Gastrocnemius medialis (tissue), 4 donors: ENCODE data around the gene PCDH10.

ENCODE experiments used
- POLR2A ChIP-seq, 2 donors: fragments of 450-650 bp; IDR thresholded peaks; one replicate each; pipeline ENCODE4 v1.6.1; 2017; ENCODE audit warnings: antibody characterized with exemption in 2 of 2, mild to moderate bottlenecking in 2 of 2, moderate library complexity in 2 of 2
- TF ChIP-seq, protein P1 (sequence below), 5 experiments: fragments of 450-650 bp in 3 of 5; fragments of 200-600 bp in 2 of 5; sonication (generic) in 2 of 5; IDR thresholded peaks in 4 of 5; conservative IDR thresholded peaks in 1 of 5; 1 replicate in 4 of 5; 2 replicates in 1 of 5; pipeline ENCODE4 v1.5.1; 2016 to 2019; ENCODE audit warnings: antibody characterized with exemption in 5 of 5, mild to moderate bottlenecking in 3 of 5, moderate library complexity in 3 of 5

DNA sequence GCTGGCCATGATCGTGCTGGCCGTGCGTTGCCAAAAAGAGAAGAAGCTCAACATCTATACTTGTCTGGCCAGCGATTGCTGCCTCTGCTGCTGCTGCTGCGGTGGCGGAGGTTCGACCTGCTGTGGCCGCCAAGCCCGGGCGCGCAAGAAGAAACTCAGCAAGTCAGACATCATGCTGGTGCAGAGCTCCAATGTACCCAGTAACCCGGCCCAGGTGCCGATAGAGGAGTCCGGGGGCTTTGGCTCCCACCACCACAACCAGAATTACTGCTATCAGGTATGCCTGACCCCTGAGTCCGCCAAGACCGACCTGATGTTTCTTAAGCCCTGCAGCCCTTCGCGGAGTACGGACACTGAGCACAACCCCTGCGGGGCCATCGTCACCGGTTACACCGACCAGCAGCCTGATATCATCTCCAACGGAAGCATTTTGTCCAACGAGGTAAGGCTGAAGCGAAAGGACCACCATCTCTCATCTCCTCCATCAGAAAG lies 3.3 kb downstream of the PCDH10 start:
- TF ChIP-seq, protein P1, sequence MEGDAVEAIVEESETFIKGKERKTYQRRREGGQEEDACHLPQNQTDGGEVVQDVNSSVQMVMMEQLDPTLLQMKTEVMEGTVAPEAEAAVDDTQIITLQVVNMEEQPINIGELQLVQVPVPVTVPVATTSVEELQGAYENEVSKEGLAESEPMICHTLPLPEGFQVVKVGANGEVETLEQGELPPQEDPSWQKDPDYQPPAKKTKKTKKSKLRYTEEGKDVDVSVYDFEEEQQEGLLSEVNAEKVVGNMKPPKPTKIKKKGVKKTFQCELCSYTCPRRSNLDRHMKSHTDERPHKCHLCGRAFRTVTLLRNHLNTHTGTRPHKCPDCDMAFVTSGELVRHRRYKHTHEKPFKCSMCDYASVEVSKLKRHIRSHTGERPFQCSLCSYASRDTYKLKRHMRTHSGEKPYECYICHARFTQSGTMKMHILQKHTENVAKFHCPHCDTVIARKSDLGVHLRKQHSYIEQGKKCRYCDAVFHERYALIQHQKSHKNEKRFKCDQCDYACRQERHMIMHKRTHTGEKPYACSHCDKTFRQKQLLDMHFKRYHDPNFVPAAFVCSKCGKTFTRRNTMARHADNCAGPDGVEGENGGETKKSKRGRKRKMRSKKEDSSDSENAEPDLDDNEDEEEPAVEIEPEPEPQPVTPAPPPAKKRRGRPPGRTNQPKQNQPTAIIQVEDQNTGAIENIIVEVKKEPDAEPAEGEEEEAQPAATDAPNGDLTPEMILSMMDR (IDR thresholded peaks at IDR 0.05 in 4 of 5, conservative IDR thresholded peaks at IDR 0.05 in 1 of 5) = no peak
- TF ChIP-seq POLR2A (IDR thresholded peaks at IDR 0.05) = no peak
